Stimulated activated CD4-positive, alpha-beta T cell treated with anti-CD3 and anti-CD28 coated beads, Interleukin-15, amount 100 ng/mL, for 24 hours (primary cell): Measurements from ENCODE around the gene SRSF7.
A peak's percentile ranks its signal among the peaks of the same experiment; 100 is the strongest.
"Not testable (repeated sequence)": the region's sequence is repeated elsewhere in the genome, so short reads cannot be mapped to it uniquely, and the experiment has no call there.

Experiments used
- DNase-seq: peaks from one replicate; pipeline ENCODE4 v3.0.0-alpha.2; 2020

The SRSF7 gene

DNA sequence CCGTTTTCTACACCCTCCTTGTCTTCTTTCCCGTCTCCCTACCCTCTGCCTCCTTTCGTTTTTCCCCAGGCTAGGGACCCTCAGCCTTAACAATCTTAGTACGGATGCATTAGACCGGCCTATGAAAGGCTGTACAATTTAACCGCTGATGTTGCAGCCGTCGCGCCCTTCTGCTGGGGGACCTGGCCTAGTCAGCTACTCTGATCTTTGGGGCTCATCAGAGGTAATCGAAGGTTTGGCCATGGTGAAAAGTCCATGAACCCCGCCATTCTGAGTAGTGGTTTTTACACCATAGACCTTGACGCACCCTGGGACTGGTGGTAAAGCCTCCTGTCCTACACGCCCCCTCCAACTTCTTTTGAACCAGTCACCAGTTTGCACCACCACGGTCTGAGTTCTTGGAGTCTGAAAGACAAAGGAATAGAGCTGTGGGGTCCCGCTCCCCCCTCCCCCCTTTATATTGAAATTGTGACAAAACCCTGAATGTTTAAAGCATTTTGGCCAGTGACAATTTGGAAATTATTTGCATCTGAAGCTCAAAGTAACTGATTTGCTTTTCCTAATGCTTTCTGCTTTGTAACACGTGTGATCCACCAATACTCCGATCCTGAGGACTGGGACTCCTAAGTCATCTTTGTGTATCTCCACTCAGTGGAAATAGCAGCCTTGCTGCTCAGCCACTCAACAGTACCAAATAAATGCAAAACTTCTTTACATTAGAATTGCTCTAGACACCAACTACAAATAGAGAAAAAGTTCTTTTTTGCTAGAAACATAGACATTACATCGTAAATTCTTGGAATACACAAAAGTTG lies 642 bp upstream of the SRSF7 start:
- no peak for DNase-seq

DNA sequence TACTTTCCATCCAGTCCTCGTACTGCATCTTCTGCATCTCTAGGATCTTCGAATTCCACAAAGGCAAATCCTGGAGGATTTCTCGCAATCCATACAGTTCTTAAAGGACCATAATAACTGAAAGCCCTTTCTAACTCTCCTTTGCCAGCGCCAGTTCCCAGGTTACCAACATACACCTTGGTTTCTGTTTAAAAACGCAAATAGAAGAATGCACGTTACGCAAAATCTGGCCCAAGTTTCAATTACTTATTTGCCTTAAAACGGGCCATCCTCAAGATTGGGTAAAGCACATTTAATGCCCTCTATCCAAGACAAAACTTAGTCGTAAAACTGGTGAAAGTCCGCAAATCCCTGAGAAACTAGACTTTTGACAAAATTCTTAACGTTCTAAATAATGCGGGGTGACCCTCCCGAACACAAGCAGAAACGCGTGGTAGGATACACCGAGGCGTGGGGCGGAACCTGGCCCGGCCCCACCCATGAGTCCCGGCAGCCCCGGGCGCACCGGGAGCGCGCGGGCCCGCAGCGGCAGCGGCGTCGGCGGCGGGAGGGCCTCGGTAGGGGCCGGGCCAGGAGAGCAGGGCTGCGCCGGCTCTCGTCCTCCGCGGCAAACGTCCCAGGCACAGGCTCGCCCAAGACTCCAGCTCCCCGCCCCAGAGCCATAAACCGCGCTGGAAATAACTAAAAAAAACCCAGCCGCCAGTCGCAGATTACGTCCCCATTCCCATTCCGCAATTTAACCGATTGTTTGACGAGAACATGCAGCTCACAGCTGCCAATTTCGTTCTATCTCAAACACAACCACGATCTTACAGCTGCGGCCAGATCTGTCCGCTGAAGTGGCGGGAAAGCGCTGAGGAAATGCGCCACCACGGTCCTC lies 910 bp downstream of the SRSF7 start:
- peak; percentile 56 for DNase-seq

DNA sequence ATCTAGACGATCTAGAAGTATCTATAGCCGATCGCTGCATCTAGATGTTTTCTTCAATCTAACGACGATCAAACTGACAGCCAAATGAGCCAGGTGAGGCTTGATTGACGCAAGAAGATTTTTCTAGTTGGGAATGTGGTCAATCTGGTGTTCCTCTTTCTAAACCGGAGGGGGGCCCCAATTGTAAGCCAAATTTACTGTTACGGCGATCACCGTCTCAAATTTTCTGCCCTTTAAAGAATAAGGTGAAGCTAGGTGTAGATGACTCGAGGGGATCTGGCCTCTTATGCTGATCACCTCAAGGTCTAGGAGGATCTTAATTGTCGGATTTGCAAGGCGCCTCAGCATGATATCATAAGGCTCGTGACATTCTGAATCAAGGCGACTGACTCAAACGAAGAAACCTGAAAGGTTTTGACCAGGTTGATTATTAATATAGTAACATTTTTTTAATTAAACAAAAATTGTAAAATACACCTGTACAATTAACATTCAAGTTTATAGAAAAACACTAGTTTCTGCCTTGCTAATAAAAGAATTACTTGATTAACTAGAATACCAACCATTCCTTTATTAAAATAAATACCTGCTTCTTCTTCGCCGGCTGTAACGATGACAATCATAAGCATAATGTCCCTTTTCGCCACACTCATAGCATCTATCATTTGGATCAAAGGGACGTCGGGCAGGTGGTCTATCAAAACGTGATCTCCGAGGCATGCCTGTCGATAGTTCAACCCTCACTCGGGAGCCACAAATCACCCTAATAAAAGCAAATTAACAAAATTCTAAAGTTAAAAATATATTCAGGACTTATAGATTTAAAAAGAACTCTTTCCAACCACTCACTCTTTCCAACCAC lies 2.0 kb downstream of the SRSF7 start:
- DNase-seq: peak; percentile 25

DNA sequence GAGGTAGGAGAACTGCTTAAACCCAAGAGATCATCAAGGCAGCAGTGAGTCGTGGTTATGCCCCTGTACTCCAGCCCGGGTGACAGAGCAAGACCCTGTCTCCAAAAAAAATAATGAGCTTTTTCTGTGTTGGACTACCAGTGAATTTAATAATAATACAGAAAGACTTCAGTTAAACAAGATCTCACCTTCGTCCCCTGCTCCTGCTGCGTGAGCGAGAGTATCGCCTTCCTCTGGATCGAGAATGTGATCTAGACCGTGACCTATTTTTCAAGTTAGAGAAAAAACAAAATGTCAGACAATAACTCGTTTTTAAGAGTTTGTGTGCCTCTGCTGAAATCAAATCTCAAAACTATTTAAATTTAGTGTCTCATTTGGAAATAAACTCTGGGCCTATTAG lies 2.8 kb downstream of the SRSF7 start:
- DNase-seq: no peak

DNA sequence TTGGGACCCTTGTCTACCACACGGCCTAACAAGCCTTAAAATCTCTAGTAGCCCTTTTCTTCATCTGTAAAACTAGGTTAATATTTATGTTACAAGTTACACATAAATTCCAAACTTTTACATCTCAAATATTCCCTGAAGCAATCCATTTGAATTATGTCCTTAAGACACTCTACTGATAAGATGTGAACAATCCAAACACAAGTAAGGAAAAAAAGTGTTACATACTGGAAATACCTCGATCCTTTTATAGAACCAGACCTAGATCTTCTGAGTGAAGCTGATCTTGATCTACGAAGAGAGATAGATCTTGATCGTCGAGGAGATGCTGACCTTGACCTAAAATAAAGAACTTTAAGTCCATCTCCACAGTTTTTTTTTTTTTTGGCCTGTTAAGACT lies 3.3 kb downstream of the SRSF7 start:
- no peak for DNase-seq

DNA sequence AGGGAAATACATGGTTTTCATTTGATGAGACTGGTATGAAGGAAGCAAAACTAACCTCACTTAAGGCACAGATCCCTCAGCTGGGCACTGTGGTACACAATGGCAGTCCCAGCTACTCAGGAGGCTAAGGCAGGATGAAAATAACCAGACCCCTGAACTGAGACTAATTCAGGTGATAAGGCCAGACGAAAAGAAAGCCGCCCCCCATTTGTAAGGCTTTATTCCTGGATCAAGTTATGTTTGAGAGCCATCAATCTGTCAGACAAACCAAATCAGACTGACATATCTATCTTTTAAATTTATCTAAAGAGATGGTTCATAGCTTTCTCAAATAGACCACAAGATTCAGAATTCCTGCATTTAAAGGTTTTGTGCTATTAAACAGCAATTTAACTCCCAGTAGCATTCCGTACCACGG lies 4.1 kb downstream of the SRSF7 start:
- no peak for DNase-seq

DNA sequence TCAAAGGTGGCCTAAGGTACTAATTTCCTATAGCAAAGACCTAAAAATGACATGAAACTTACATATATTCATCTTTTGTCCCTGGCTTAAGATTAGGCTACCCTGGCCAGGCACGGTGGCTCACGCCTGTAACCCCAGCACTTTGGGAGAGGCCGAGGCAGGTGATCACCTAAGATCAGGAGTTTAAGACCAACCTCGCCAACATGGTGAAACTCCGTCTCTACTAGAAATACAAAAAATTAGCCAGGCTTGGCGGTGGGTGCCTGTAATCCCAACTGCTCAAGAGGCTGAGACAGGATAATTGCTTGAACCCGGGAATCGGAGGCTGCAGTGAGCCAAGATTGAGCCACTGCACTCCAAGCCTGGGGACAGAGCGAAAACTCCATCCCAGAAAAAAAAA lies 5.9 kb downstream of the SRSF7 start:
- no peak for DNase-seq

DNA sequence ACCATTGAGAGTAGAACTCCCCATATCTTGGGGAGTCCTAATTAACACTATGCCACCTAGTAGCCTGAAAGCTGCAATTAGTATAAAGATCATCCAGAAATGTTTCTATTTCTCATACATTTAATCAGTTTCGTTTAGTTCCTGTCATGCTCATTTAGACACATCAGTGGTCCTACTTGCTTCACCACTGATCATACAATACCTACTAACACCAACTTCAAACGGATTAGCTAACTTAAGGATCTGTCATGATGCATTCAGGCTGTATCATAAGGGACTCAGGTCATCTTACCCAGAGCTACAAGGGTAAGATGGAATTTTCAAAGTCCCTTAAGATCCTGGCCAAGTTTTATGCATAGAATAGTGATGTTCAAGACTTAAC lies 6.8 kb downstream of the SRSF7 start:
- DNase-seq: no peak

DNA sequence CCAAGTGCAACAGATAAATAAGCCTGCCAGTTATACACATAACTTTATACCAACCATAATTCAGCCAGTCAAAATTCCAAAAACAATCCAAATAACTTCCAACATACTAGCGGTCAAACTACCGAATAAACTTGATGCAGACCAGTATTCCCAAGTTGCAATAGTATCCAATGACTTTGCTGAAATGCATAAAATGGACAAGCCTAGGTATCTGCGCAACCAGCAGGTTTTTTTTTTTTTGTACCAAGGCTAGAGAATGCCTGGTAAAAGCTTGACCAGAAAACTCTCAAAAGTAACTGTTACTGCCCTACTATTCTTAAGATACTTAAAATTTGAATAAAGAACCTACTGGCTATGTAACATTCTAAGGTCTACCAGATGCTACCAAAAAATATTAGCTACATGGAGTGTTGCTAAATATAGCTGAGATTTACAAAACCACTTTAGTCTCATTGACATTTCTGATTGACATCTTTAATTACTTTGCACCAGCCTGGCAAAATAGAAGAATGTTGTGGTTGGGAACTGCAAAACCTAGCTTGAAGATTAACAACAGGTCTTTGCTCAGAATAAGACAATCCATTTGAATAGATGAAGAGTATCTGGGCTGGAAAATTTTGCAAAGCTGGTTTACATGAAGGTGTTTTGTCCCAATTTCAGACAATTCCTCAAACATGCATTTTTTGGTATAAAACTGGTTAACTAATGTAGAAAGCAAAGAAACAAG lies 7.3 kb downstream of the SRSF7 start:
- no peak for DNase-seq

DNA sequence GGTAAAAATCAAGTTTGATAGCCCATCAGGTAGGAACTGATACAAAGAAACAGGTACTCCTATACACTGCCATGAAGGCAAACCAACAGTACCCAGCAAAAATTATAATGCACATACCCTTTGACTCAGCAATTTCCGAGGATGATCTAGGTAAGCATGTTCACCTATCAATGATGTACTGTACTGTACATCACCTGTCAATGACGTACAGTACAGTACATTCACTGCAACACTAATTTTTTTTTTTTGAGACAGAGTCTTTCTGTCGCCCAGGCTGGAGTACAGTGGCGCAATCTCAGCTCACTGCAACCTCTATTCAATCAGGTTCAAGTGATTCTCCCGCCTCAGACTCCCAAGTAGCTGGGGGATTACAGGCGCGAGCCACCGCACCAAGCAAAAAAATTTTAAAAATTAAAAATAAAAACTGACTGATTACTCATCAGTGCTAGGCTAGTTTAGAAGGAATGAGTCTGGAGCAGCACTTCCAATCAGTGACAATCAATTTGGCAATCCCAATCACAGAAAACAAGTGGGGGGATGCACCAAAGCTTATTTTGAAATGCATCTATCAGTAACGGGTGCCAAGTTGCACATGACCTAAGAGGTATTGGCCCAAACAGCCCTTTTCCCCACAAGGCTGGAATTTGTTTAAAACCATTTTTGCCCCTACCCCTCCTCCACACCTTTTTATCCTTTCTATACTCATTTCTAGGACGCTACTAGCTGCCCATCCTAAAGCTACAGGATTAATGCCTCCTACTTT lies 8.2 kb downstream of the SRSF7 start:
- no peak for DNase-seq

DNA sequence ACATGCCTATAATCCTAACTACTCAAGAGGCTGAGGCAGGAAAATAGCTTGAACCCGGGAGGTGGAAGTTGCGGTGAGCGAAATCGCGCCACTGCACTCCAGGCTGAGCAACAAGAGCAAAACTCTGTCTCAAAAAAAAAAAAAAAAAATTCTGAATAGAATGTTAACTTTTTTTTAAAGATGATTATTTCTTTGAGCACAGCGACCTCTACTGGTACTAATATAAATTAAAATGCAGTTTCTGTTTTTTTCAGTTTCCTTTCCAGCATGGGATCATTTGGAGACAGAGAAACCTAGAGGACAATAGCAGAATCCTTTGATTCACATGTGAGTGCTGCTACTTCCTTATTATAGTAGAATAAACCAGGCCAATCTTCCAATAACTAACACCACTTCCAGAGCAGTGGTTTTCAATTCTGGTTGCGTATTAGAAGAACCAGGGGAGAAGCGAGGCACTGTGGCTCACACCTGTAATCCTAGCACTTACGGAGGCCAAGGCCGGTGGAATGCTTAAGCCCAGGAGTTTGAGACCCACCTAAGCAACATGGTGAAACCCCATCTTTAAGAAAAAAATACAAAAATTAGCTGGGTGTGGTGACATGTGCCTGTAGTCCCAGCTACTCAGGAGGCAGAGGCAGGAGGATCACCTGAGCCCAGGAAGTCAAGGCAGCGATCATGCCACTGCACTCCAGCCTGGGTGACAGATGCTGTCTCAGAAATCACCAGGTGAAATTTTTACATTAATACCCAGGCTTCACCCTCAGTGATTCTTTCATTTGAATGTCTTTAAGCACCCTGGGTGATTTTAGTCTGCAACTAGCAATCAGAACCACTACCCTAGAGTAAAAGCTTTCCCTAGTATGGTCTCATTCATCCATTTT lies 10.1 kb downstream of the SRSF7 start:
- DNase-seq: no peak

DNA sequence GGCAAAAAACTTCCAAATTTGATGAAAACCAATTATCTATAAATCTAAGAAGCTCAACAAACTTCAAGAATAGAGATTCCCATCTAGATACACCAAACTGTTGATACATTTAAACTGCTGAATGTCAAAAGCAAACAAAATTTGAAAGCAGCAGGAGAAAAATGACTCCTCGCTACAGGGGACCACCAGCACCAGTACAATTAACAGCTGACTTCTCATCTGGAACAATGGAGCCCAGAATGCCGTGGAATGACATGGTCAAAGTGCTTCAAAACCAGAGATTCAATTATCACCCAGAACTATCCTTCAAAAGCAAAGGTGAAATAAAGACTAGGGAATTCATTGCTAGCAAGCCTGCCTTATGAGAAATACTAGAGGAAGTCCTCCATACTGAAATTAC lies 11.6 kb downstream of the SRSF7 start:
- DNase-seq: no peak

DNA sequence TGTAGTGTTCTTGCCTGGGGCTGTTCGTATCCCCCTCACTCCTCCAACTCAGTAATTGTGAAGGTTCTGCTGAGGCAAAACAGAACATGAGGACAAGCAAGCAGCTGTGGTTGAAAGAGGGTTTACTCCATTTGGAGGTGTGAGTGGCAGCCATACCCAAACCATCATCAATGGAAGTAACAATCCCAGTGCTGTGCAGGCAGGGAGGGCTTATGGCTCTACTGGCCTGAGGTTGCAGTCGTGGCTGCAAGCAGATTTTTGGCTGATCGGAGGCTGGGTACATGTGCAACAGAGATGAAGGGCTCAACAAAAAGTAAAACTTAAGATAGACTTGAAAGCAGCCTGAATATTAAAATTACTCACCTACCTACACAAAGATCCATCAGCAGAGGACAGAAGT lies 13.2 kb downstream of the SRSF7 start:
- no peak for DNase-seq

DNA sequence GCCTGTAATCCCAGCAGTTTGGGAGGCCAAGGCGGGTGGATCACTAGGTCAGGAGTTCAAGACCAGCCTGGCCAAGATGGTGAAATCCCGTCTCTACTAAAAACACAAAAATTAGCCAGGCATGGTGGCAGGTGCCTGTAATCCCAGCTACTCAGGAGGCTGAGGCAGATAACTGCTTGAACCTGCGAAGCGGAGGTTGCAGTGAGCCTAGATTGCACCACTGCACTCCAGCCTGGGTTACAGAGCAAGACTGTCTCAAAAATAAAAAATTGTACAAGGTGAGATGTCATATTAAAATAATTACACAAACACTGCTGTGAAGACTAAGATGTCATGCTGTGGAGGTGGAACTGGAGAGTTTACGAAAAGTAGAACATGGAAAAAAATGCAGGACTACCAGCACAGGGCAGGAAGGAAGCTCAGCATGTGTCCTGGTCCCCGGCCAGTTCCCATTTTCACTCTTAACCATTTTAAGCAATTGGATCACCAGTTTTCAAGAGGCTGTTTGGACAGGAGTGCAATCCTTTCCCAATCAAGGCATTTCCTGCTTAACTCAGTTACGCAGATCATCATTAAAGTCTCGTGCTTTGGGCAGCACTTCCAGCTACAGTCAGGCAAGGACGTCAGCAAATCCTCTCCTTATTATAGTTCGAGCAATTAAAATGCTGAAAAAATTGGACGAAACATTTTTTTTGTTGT lies 14.0 kb downstream of the SRSF7 start:
- DNase-seq: not testable (repeated sequence)

DNA sequence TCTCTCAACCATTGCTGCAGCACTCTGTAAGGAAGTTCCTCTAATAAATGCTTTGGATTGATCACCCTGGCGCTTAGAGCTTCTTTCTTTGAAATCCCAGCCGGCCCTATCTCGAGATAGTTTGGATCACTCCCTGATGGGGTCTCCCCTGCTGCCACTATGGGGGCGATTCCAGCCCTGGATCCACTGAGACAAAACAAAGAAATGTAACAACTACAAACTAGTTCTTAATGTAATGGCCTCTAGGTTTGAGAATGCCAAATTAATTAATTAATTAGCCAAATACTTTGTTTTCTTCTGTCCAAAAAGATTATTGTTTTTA lies 15.2 kb downstream of the SRSF7 start:
- no peak for DNase-seq

DNA sequence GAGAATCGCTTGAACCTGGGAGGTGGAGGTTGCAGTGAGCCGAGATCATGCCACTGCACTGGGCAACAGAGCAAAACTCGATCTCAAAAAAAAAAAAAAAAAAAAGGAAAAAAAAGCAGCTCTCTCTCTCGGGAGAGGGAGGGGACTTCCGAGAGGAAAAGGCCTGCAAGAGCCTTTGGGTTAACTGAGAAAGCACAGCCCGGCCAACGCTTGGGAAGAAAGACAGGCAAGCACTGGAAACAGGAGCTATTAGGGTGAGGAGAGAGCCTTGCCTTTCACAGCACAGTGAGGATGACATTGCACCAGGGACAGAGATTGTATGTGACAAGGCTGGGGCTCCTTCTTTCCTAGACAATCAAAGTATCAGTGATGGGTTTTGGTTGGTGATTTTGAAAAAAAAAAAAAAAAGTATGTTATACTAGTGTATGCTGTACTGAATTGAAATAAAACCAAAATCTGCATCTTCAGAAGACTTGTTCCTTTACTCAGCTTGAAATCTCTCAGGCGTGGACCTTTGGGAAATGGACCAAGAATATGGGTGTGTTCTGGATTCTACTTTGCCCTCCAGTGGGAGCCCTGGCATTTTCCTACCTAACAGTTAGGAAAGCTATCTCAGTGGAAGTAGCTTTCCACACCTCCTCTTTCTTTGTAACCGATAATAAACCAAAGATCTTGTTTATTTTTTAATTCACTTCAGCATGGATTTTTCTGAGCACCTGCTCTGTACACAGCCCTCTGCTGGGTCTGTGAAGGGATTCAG lies 16.7 kb downstream of the SRSF7 start:
- no peak for DNase-seq

DNA sequence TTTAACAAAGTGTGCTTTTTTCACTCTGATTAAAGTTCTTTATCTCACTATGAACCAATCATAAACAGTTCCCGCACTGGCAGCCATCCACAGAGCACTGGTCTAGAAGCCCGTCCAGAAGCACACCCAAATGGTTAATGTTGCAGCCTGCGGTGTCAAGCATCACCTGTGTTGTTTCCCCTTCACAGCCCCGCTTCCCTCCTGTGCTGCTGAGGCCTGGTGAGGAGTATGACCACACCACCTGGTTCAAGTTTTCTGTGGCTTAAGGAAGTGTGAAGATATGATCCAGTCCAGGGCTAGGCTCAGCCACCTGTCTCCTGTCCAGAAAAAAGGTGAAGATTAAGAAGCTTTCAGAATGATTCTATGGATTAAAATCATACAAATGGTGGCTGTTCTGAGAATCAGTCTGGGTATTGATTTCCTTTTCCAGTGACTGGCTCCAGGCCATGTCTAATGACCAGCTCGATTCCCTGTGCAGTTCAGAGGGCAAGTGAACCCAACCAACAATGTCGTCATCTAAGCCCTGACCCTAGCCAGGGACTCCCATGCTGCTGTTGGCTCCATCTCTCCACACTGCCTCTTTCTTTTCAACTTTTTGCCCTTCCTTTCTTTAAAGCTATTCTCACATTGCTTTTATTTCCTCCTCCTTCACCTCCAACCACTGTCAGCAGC lies 17.7 kb downstream of the SRSF7 start:
- DNase-seq: no peak

DNA sequence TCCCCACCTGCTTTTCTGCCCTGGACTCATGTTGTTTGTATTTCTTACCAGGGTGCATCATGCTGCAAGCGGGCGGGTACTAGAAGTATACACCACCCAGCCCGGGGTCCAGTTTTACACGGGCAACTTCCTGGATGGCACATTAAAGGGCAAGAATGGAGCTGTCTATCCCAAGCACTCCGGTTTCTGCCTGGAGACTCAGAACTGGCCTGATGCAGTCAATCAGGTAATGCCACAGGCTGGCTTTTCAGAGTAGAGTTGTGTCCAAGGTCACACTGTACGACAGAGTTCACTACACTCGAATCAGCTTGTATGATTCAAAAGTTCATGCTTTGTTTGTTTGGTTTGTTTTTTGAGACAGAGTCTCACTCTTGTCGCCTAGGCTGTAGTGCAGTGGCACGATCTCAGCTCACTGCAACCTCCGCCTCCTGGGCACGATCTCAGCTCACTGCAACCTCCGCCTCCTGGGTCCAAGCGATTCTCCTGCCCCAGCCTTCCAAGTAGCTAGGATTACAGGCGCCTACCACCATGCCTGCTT lies 19.4 kb downstream of the SRSF7 start:
- DNase-seq: no peak

DNA sequence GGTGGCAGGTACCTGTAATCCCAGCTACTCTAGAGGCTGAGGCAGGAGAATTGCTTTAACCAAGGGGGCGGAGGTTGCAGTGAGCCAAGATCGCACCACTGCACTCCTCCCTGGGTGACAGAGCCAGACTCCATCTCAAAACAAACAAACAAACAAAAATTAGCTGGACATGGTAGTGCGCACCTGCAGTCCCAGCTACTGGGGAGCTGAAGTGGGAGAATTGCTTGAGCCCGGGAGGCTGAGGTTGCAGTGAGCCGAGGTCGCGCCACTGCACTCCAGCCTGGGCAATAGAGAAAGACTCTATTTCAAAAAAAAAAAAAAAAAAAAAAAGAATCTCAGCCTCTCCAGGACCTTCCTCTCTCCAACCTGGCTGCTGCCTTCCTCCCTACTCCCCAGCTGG lies 20.1 kb downstream of the SRSF7 start:
- DNase-seq: no peak
